H9 (cell line): ENCODE measurements around the gene IDNK. TPM values are rescaled to one million over a fixed set of nuclear protein-coding genes. Genes with fewer than 3 reads are reported as not detected.

ENCODE experiments used
- DNase-seq: peaks from one replicate; pipeline ENCODE4 v3.0.0-alpha.2; 2017
- H2AFZ ChIP-seq: one replicate; pipeline ENCODE4 v1.6.1; 2013; ENCODE audit warnings: mild to moderate bottlenecking, low read length, control low read depth, moderate library complexity
- H2AK5ac ChIP-seq: 2 replicates; pipeline ENCODE4 v1.6.1; 2013; ENCODE audit warnings: low read length, control low read depth, mixed read lengths; ENCODE audit not compliant: insufficient read length
- H2BK120ac ChIP-seq: one replicate; pipeline ENCODE4 v1.6.1; 2013; ENCODE audit warnings: low read depth, mild to moderate bottlenecking, low read length, control low read depth, inconsistent platforms; ENCODE audit not compliant: poor library complexity, severe bottlenecking
- H2BK12ac ChIP-seq: 2 replicates; pipeline ENCODE4 v1.6.1; 2013; ENCODE audit warnings: low read length, control low read depth, mixed read lengths, low read depth; ENCODE audit not compliant: insufficient read length
- H2BK15ac ChIP-seq: 2 replicates; pipeline ENCODE4 v1.6.1; 2013; ENCODE audit warnings: low read depth, low read length, control low read depth
- H2BK20ac ChIP-seq: one replicate; pipeline ENCODE4 v1.6.1; 2013; ENCODE audit warnings: low read depth, mild to moderate bottlenecking, low read length, control low read depth, inconsistent platforms; ENCODE audit not compliant: poor library complexity, severe bottlenecking
- H2BK5ac ChIP-seq: 2 replicates; pipeline ENCODE4 v1.6.1; 2013; ENCODE audit warnings: low read length, control low read depth, mixed read lengths; ENCODE audit not compliant: insufficient read length
- H3K14ac ChIP-seq: 2 replicates; pipeline ENCODE4 v1.6.1; 2013; ENCODE audit warnings: low read length, control low read depth; ENCODE audit not compliant: insufficient read depth
- H3K18ac ChIP-seq: 2 replicates; pipeline ENCODE4 v1.6.1; 2013; ENCODE audit warnings: low read depth, mild to moderate bottlenecking, mixed read lengths, low read length, control low read depth; ENCODE audit not compliant: insufficient read length
- H3K23ac ChIP-seq: 2 replicates; pipeline ENCODE4 v1.6.1; 2013; ENCODE audit warnings: low read length, control low read depth, mixed read lengths, low read depth; ENCODE audit not compliant: insufficient read length
- H3K23me2 ChIP-seq: 2 replicates; pipeline ENCODE4 v1.6.1; 2013; ENCODE audit warnings: low read depth, mild to moderate bottlenecking, mixed read lengths, low read length, control low read depth; ENCODE audit not compliant: insufficient read length, poor library complexity, severe bottlenecking
- H3K27ac ChIP-seq: 2 replicates; pipeline ENCODE4 v1.5.1; 2013; ENCODE audit warnings: low read length, control low read depth, mixed read lengths, low read depth; ENCODE audit not compliant: insufficient read length
- H3K27me3 ChIP-seq: 2 replicates; pipeline ENCODE4 v1.6.1; 2013; ENCODE audit warnings: low read length, control low read depth, inconsistent platforms; ENCODE audit not compliant: insufficient read depth
- H3K4ac ChIP-seq: 2 replicates; pipeline ENCODE4 v1.6.1; 2013; ENCODE audit warnings: low read depth, mild to moderate bottlenecking, control low read depth, inconsistent platforms, low read length, moderate library complexity
- H3K4me1 ChIP-seq: 2 replicates; pipeline ENCODE4 v1.6.1; 2013; ENCODE audit warnings: low read length, control low read depth, inconsistent platforms; ENCODE audit not compliant: insufficient read depth
- H3K4me2 ChIP-seq: 2 replicates; pipeline ENCODE4 v1.6.1; 2013; ENCODE audit warnings: low read length, control low read depth, mixed read lengths; ENCODE audit not compliant: insufficient read length, insufficient read depth
- H3K56ac ChIP-seq: 2 replicates; pipeline ENCODE4 v1.6.1; 2013; ENCODE audit warnings: low read depth, mild to moderate bottlenecking, mixed read lengths, low read length, control low read depth; ENCODE audit not compliant: insufficient read length
- H3K79me1 ChIP-seq: 2 replicates; pipeline ENCODE4 v1.6.1; 2013; ENCODE audit warnings: low read depth, mild to moderate bottlenecking, moderate library complexity, low read length, control low read depth, inconsistent platforms; ENCODE audit not compliant: insufficient read depth, poor library complexity, severe bottlenecking
- H3K79me2 ChIP-seq: 2 replicates; pipeline ENCODE4 v1.6.1; 2013; ENCODE audit warnings: low read length, control low read depth, inconsistent platforms; ENCODE audit not compliant: insufficient read depth
- H3K9ac ChIP-seq: 2 replicates; pipeline ENCODE4 v1.6.1; 2013; ENCODE audit warnings: low read length, control low read depth, mixed read lengths; ENCODE audit not compliant: insufficient read length; ENCODE audit errors: extremely low read depth
- H3K9me3 ChIP-seq: one replicate; pipeline ENCODE4 v1.6.1; 2013; ENCODE audit warnings: low read depth, low read length, inconsistent platforms; ENCODE audit not compliant: control insufficient read depth
- H3T11ph ChIP-seq: one replicate; pipeline ENCODE4 v1.6.1; 2013; ENCODE audit warnings: mild to moderate bottlenecking, low read length, control low read depth, inconsistent platforms
- H4K20me1 ChIP-seq: one replicate; pipeline ENCODE4 v1.6.1; 2013; ENCODE audit not compliant: control insufficient read depth, insufficient read length, insufficient read depth
- H4K5ac ChIP-seq: 2 replicates; pipeline ENCODE4 v1.6.1; 2013; ENCODE audit warnings: low read depth, mild to moderate bottlenecking, mixed read lengths, low read length, control low read depth; ENCODE audit not compliant: insufficient read length
- H4K8ac ChIP-seq: replicated peaks from 2 replicates; pipeline ENCODE4 v1.6.1; 2013; ENCODE audit warnings: low read length, control low read depth, mixed read lengths, low read depth; ENCODE audit not compliant: insufficient read length
- H4K91ac ChIP-seq: 2 replicates; pipeline ENCODE4 v1.6.1; 2013; ENCODE audit warnings: low read depth, mild to moderate bottlenecking, moderate library complexity, mixed read lengths, low read length, control low read depth; ENCODE audit not compliant: insufficient read length
- H3K27ac Mint-ChIP-seq, 3 experiments: 2 replicates in 2 of 3; 3 replicates in 1 of 3; pipeline ENCODE4 v1.8.0; 2020 to 2021; ENCODE audit warnings: mixed read lengths in 3 of 3, mild to moderate bottlenecking in 1 of 3, moderate library complexity in 1 of 3
- H3K27me3 Mint-ChIP-seq: 2 replicates; pipeline ENCODE4 v1.8.0; 2021; ENCODE audit warnings: low read depth, mild to moderate bottlenecking, moderate library complexity, mixed read lengths
- H3K36me3 Mint-ChIP-seq, 3 experiments: 2 replicates in 2 of 3; 3 replicates in 1 of 3; pipeline ENCODE4 v1.8.0; 2020 to 2021; ENCODE audit warnings: low read depth in 3 of 3, mixed read lengths in 3 of 3; ENCODE audit not compliant: insufficient read depth in 1 of 3
- H3K4me1 Mint-ChIP-seq, 2 experiments: 2 replicates each; pipeline ENCODE4 v1.8.0; 2020; ENCODE audit warnings: mixed read lengths in 2 of 2
- H3K4me3 Mint-ChIP-seq, 2 experiments: 2 replicates in 1 of 2; 3 replicates in 1 of 2; pipeline ENCODE4 v1.8.0; 2020 to 2021; ENCODE audit warnings: mild to moderate bottlenecking in 2 of 2, mixed read lengths in 2 of 2, moderate library complexity in 1 of 2
- H3K9me3 Mint-ChIP-seq, 2 experiments: 2 replicates in 1 of 2; 3 replicates in 1 of 2; pipeline ENCODE4 v1.8.0; 2020; ENCODE audit warnings: mild to moderate bottlenecking in 2 of 2, mixed read lengths in 2 of 2, moderate library complexity in 1 of 2
- total RNA-seq: library from RNA; stranded (reverse); gene quantifications from 2 replicates; pipeline ENCODE4 v1.2.1, GENCODE V29; 2021
- TF ChIP-seq, protein P1 (sequence below): fragments of 200-600 bp; sonication (generic); conservative IDR thresholded peaks from 3 replicates; pipeline ENCODE4 v1.8.0; 2021; ENCODE audit warnings: antibody characterized with exemption, mild to moderate bottlenecking

Gene IDNK
- total RNA-seq, 1 experiment from 2014 or later = 1.4 TPM

DNA sequence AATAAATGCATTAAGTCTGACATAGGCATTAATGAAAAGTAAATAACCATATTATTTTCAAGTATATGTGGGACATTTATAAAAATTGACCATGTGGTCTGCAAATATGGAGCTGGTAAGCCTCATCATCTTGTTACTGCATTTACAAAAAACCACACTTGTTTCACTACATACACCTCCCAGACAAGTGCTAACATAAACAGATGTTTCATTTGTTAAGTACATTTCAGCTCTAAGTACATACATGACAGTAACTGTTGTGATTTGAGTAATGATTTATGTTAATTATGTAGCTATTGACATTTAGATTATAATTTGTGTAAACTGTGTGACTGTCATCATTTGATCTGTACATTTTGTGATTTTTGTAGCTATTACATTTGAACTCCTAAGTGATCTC, 13.9 kb downstream of the IDNK start:
- Histone ChIP-seq H2BK15ac (no peak overlapping the region), H3K27me3 (no peaks in the 10 kb centered on the region), H4K91ac (no peak overlapping the region), H3K4me1 (no peaks in the 10 kb centered on the region), H2BK120ac (no peak overlapping the region), H3K4me2 (no peak overlapping the region), H3T11ph (no peak overlapping the region), H2AFZ (no peak overlapping the region), H4K8ac (no peak overlapping the region), H3K27ac (no peak overlapping the region), H2BK5ac (no peak overlapping the region), H3K14ac (no peak overlapping the region), H2BK12ac (no peak overlapping the region), H3K79me1 (no peaks in the 10 kb centered on the region), H4K20me1 (no peaks in the 10 kb centered on the region), H3K79me2 (no peaks in the 10 kb centered on the region), H3K9ac (no peak overlapping the region), H2BK20ac (no peak overlapping the region), H2AK5ac (no peak overlapping the region), H4K5ac (no peak overlapping the region), H3K18ac (no peak overlapping the region), H3K23ac (no peak overlapping the region), H3K23me2 (no peaks in the 10 kb centered on the region), H3K56ac (no peak overlapping the region), H3K9me3 (no peaks in the 10 kb centered on the region), H3K4ac (no peak overlapping the region)
- TF ChIP-seq, protein P1, sequence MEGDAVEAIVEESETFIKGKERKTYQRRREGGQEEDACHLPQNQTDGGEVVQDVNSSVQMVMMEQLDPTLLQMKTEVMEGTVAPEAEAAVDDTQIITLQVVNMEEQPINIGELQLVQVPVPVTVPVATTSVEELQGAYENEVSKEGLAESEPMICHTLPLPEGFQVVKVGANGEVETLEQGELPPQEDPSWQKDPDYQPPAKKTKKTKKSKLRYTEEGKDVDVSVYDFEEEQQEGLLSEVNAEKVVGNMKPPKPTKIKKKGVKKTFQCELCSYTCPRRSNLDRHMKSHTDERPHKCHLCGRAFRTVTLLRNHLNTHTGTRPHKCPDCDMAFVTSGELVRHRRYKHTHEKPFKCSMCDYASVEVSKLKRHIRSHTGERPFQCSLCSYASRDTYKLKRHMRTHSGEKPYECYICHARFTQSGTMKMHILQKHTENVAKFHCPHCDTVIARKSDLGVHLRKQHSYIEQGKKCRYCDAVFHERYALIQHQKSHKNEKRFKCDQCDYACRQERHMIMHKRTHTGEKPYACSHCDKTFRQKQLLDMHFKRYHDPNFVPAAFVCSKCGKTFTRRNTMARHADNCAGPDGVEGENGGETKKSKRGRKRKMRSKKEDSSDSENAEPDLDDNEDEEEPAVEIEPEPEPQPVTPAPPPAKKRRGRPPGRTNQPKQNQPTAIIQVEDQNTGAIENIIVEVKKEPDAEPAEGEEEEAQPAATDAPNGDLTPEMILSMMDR = no peak
- H3K4me1 Mint-ChIP-seq = peaks cover 10 to 14% of the 10 kb centered on the region in 2 experiments
- no peak for DNase-seq
- no peak overlapping the region for H3K27ac Mint-ChIP-seq
- no peaks in the 10 kb centered on the region for H3K36me3 Mint-ChIP-seq
- no peak overlapping the region for H3K4me3 Mint-ChIP-seq
- no peaks in the 10 kb centered on the region for H3K9me3 Mint-ChIP-seq
- peaks cover 2% of the 10 kb centered on the region; the same call in 1 of the 2 replicates for H3K27me3 Mint-ChIP-seq
